MCF 10A (cell line): ENCODE results near the gene ASTN1. TPM values are rescaled to one million over a fixed set of nuclear protein-coding genes. Genes with fewer than 3 reads are reported as not detected.

Experiments used
- BruUV-seq: library from RNA; stranded (reverse); fragments of 400-500 nt; replicated peaks from 2 replicates; lab custom pipeline; 2021; lab: Mats Ljungman, UMichigan
- CTCF ChIA-PET: fragments of 300-600 bp; sonication (Branson Sonifier 250); formaldehyde crosslinking; extraction: SDS; loops from one replicate; lab custom pipeline; 2021; ENCODE audit warnings: antibody characterized with exemption, inconsistent platforms; lab: Yijun Ruan, JAX
- POLR2A ChIA-PET: fragments of 300-600, 350-650 bp; sonication (Branson Sonifier 250); formaldehyde crosslinking; extraction: SDS; loops from one replicate; lab custom pipeline; 2020; ENCODE audit warnings: antibody characterized with exemption, inconsistent platforms; lab: Yijun Ruan, JAX
- DNase-seq: peaks from one replicate; pipeline ENCODE4 v3.0.0-alpha.2; 2018; ENCODE audit not compliant: unreplicated experiment
- H3K27ac Mint-ChIP-seq: one replicate; pipeline ENCODE4 v1.8.0; 2022; ENCODE audit warnings: mild to moderate bottlenecking, low read depth, mixed read lengths; ENCODE audit not compliant: unreplicated experiment
- H3K27me3 Mint-ChIP-seq: one replicate; pipeline ENCODE4 v1.8.0; 2022; ENCODE audit warnings: mixed read lengths; ENCODE audit not compliant: insufficient read depth, unreplicated experiment
- H3K36me3 Mint-ChIP-seq: one replicate; pipeline ENCODE4 v1.8.0; 2022; ENCODE audit warnings: mild to moderate bottlenecking, moderate library complexity, mixed read lengths; ENCODE audit not compliant: insufficient read depth, unreplicated experiment
- H3K4me1 Mint-ChIP-seq: one replicate; pipeline ENCODE4 v1.8.0; 2022; ENCODE audit warnings: mixed read lengths; ENCODE audit not compliant: insufficient read depth, unreplicated experiment
- H3K4me3 Mint-ChIP-seq: one replicate; pipeline ENCODE4 v1.8.0; 2022; ENCODE audit warnings: mild to moderate bottlenecking, moderate library complexity, mixed read lengths; ENCODE audit not compliant: unreplicated experiment
- H3K9me3 Mint-ChIP-seq: one replicate; pipeline ENCODE4 v1.8.0; 2022; ENCODE audit warnings: mixed read lengths; ENCODE audit not compliant: unreplicated experiment
- intact Hi-C: fragments of 100-400 bp; cut with micrococcal nuclease; formaldehyde crosslinking; loops from 2 replicates; pipeline ENCODE4 v1.14.1; 2022
- total RNA-seq: library from RNA; stranded (reverse); gene quantifications from 2 replicates; pipeline ENCODE4 v1.2.3, GENCODE V29; 2022
- TF ChIP-seq, protein P1 (sequence below): fragments of 200-600 bp; IDR thresholded peaks from one replicate; pipeline ENCODE4 v1.8.0; 2022; ENCODE audit warnings: antibody characterized with exemption, mild to moderate bottlenecking; ENCODE audit not compliant: unreplicated experiment

ASTN1 gene
- total RNA-seq, 1 experiment from 2014 or later: not detected

DNA sequence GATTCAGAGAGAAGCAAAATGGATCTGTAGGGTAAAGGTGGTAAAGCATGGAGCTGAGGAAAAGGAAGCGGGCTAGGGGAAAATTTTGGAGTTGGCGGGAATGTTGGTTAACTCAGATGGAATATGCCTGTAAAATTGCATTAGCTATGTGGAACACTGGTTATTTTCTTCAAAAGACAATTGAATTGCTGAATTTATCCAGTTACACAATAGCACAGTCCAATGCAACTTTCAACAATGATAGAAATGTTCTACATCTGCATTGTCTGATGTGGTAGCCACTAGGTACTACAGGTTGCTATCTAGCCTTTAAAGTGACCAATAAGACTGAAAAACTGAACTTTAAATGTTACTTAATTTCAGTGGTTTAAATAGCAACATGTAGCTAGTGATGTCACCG, 315.2 kb downstream of the ASTN1 start:
- no peak for DNase-seq
- Mint-ChIP-seq H3K4me3 (no peak overlapping the region), H3K27me3 (no peaks in the 10 kb centered on the region), H3K4me1 (no peaks in the 10 kb centered on the region), H3K36me3 (no peaks in the 10 kb centered on the region), H3K9me3 (no peaks in the 10 kb centered on the region), H3K27ac (no peak overlapping the region)
- intact Hi-C loops: loop anchor here (10.0 kb wide), 1 partner anchor 1474 kb away; no protein-coding TSS in a partner anchor
- POLR2A ChIA-PET: interaction anchor here (0.7 kb wide), 1 partner anchor 62 kb away, joined by 3 read pairs; no protein-coding TSS in a partner anchor
- BruUV-seq: no TSS peak
- TF ChIP-seq, protein P1, sequence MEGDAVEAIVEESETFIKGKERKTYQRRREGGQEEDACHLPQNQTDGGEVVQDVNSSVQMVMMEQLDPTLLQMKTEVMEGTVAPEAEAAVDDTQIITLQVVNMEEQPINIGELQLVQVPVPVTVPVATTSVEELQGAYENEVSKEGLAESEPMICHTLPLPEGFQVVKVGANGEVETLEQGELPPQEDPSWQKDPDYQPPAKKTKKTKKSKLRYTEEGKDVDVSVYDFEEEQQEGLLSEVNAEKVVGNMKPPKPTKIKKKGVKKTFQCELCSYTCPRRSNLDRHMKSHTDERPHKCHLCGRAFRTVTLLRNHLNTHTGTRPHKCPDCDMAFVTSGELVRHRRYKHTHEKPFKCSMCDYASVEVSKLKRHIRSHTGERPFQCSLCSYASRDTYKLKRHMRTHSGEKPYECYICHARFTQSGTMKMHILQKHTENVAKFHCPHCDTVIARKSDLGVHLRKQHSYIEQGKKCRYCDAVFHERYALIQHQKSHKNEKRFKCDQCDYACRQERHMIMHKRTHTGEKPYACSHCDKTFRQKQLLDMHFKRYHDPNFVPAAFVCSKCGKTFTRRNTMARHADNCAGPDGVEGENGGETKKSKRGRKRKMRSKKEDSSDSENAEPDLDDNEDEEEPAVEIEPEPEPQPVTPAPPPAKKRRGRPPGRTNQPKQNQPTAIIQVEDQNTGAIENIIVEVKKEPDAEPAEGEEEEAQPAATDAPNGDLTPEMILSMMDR: no peak
- CTCF ChIA-PET: interaction anchor here (1.0 to 12.5 kb wide), 6 partner anchors 31 to 1097 kb away, joined by 3 to 140 read pairs (median 7); no protein-coding TSS in a partner anchor

DNA sequence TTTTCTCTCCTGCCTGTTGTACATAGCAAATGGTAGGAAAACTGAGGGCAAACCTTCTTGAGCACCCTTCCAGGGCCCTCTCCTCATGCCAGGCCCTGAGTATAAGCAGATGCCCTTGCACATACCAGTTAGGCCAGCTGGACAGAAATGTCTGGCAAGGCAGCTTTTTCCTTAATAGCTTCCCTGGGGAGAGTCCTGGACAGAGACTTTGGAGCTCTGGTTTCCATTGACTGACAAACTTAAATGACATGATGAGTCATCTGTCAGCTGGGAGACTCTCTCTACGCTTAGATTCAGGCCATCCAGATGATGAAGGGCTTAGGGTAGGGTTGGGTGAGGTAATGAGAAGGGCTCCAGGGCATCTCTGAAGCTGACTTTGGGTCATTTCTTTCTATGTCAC, 317.5 kb downstream of the ASTN1 start:
- TF ChIP-seq, protein P1: no peak

DNA sequence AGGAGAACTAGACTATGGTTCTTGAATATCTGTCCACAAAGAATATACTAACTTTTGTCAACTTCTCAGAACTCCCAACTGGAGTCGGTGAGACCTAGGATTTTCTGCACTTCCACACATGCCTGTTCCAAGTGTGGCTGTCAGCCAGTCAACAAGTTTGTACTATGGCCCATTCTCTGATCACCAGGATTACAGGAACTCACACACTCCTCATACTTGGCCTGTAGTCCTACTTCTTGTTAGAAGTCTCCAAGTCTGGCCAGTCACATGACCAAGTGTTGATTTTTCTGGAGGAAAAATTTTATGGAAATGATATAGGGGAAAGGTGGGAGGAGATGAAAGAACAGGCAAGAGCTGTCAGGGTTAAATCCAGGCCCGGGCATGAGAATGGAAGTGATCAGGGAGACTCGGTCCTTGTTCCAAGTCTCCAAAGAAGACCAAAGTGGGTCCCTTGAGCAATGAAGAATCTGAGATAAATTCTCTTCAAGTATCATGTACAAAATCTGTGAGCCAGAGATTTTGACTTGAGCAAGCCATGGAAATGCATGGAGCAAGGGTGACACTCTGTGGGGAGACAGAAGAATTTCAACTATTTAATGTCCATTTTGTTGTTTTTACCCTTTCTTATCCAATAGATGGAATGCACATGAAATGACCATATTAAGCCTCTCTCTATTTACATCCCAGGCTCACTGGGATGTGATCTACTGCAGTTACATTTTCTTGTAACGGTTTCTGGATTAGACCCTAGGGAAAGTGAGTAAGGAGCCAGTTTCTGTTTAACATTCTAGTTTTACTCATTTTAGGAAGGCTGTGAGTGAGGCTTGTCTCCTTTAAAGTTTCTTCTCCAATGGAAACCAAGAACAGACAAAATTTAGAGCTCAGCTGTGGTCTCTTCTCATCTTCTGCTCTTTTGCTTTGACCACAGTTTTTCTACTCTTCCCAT, 320.9 kb downstream of the ASTN1 start:
- DNase-seq: peak; percentile 53
- H3K4me1 Mint-ChIP-seq: no peaks in the 10 kb centered on the region
- ChIA-PET CTCF (interaction anchor here (0.6 to 12.5 kb wide), 49 partner anchors 9 to 1693 kb away, joined by 3 to 140 read pairs (median 3); no protein-coding TSS in a partner anchor), POLR2A (interaction anchor here (1.2 kb wide), 1 partner anchor 636 kb away, joined by 4 read pairs; no protein-coding TSS in a partner anchor)
- H3K4me3 Mint-ChIP-seq: no peak overlapping the region
- H3K9me3 Mint-ChIP-seq: no peaks in the 10 kb centered on the region
- TSS peak; percentile 18 for BruUV-seq
- no peaks in the 10 kb centered on the region for H3K36me3 Mint-ChIP-seq
- no peaks in the 10 kb centered on the region for H3K27me3 Mint-ChIP-seq
- no peak overlapping the region for H3K27ac Mint-ChIP-seq
- TF ChIP-seq, protein P1: peak; percentile 84
- intact Hi-C loops: loop anchor here (1.0 to 10.0 kb wide), 6 partner anchors 38 to 1691 kb away; no protein-coding TSS in a partner anchor

More for the DNA sequence above, 317.5 kb downstream of the ASTN1 start:
- DNase-seq: peak; percentile 27
- POLR2A ChIA-PET: interaction anchor here (0.5 to 0.6 kb wide), 2 partner anchors 90 to 472 kb away, joined by 3 read pairs; no protein-coding TSS in a partner anchor
- H3K36me3 Mint-ChIP-seq: no peaks in the 10 kb centered on the region
- no peaks in the 10 kb centered on the region for H3K27me3 Mint-ChIP-seq
- intact Hi-C loops: loop anchor here (10.0 kb wide), 1 partner anchor 1472 kb away; no protein-coding TSS in a partner anchor
- H3K27ac Mint-ChIP-seq: no peak overlapping the region
- no peaks in the 10 kb centered on the region for H3K9me3 Mint-ChIP-seq
- no peak overlapping the region for H3K4me3 Mint-ChIP-seq
- BruUV-seq: no TSS peak
- CTCF ChIA-PET: interaction anchor here (0.5 to 12.5 kb wide), 13 partner anchors 33 to 1848 kb away, joined by 3 to 140 read pairs (median 3); no protein-coding TSS in a partner anchor
- H3K4me1 Mint-ChIP-seq: no peaks in the 10 kb centered on the region
